Ovary (tissue), 9 donors: ENCODE results near the gene LRP1-AS. TPM values are rescaled to one million over a fixed set of nuclear protein-coding genes. Genes with fewer than 3 reads are reported as not detected.

Experiments used
- DNase-seq, 5 donors: peaks; one replicate each; pipeline ENCODE4 v3.0.0-alpha.2; 2019 to 2020
- H3K27ac ChIP-seq, 2 donors: fragments of 200-600 bp; one replicate each; pipeline versions ENCODE4 v1.5.1 to v1.8.0; 2019 to 2022
- H3K27me3 ChIP-seq: fragments of 200-600 bp; one replicate; pipeline ENCODE4 v1.8.0; 2022
- H3K36me3 ChIP-seq: fragments of 200-600 bp; sonication (generic); one replicate; pipeline ENCODE4 v1.5.1; 2019
- H3K4me1 ChIP-seq: one replicate; pipeline ENCODE4 v1.8.1; 2013; ENCODE audit warnings: mild to moderate bottlenecking, moderate library complexity; ENCODE audit not compliant: insufficient read depth
- H3K4me3 ChIP-seq: fragments of 200-600 bp; sonication (generic); one replicate; pipeline ENCODE4 v1.5.1; 2017
- H3K9me3 ChIP-seq, 2 donors: fragments of 200-600 bp in 1 of 2; sonication (generic) in 1 of 2; one replicate each; pipeline versions ENCODE4 v1.5.1 to v1.8.1; 2013 to 2019; ENCODE audit warnings: mild to moderate bottlenecking in 1 of 2, moderate library complexity in 1 of 2
- EP300 ChIP-seq: sonication (generic); formaldehyde crosslinking; IDR thresholded peaks from one replicate; pipeline ENCODE4 v1.6.1; 2017; ENCODE audit warnings: antibody characterized with exemption
- POLR2A ChIP-seq: fragments of 450-650 bp; IDR thresholded peaks from one replicate; pipeline ENCODE4 v1.6.1; 2017; ENCODE audit warnings: antibody characterized with exemption, mild to moderate bottlenecking, moderate library complexity
- WGBS, 3 donors: extraction: QIAGEN DNeasy Blood & Tissue Kit in 1 of 3; methylation state at CpG; one replicate each; pipeline versions ENCODE4 v1.1.5 to v1.1.7; 2013 to 2017; 5-methylcytosine and 5-hydroxymethylcytosine counted together
- intact Hi-C, 4 donors: fragments of 100-400 bp; cut with DNase I; formaldehyde crosslinking; loops; one replicate each; pipeline versions ENCODE4 v1.11.0 to v1.15.1; 2022 to 2023
- polyA plus RNA-seq, 2 donors: library from polyadenylated mRNA; stranded (reverse); fragments of 200-250 nt in 1 of 2; fragments of 350-450 nt in 1 of 2; fragmentation: Illumina TruSeq in 1 of 2; extraction: RNeasy Lipid Tissue Mini Kit (QIAGEN cat#74804) in 1 of 2; gene quantifications; one replicate each; pipeline ENCODE4 v1.2.3, GENCODE V29; 2013 to 2014
- total RNA-seq, 7 donors: library from RNA; depleted of rRNA in 2 of 7; stranded (reverse); fragments of >200 nt in 2 of 7; fragmentation: NEBNext Ultra II Directional in 3 of 7; extraction: Animal tissue kit (Norgen Biotek cat#: 25700) in 3 of 7; gene quantifications; one replicate each; pipeline versions ENCODE4 v1.1.0 to v1.2.4, GENCODE V29; 2016 to 2023
- TF ChIP-seq, protein P1 (sequence below), 3 donors: fragments of 450-650 bp in 2 of 3; fragments of 200-600 bp in 1 of 3; IDR thresholded peaks; one replicate each; pipeline versions ENCODE4 v1.5.1 to v1.8.0; 2016 to 2022; ENCODE audit warnings: antibody characterized with exemption in 3 of 3, mild to moderate bottlenecking in 1 of 3
- donor health status: DM: no; HTN: no; CAD: no; lungs with moderate emphysema.
- donor health status: DM: no; HTN: no; CAD: no.
- donor health status: Bipolar disorder and iron deficiency.
- donor health status: DM: yes; HTN: yes; CAD: no.
- donor health status: DM: no; HTN: no; CAD: no.
- donor health status: DM: yes; HTN: yes; CAD: no.

Gene LRP1-AS
- total and polyA plus RNA-seq, 9 donors = not detected

DNA sequence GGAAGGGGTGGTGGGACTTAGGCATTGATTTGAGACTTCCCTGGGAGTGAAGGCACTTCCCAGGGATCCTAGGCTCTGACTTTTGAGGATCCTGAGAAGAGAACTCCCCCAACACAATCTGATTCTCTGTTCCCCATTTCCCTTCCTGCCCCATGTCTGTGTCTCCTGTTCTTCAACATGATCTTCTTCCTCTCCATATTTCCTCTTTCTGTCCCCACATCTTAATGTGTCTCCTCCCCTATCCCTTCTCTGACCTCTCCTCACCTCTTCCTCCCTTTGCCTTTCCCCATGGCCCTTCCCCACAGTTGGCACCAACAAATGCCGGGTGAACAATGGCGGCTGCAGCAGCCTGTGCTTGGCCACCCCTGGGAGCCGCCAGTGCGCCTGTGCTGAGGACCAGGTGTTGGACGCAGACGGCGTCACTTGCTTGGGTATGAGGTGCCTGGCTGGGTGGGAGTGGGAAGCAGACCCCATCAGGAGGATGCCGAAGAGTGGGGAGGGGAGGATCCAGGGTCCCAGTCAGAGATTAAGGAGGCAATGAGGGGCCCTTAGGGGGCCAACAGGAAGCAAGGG lies 15.2 kb upstream of the LRP1-AS start:
- Histone ChIP-seq H3K36me3 (no peaks in the 10 kb centered on the region), H3K27ac (no peak overlapping the region), H3K9me3 (no peaks in the 10 kb centered on the region), H3K4me3 (no peak overlapping the region), H3K4me1 (no peaks in the 10 kb centered on the region), H3K27me3 (no peaks in the 10 kb centered on the region)
- no peak for DNase-seq
- WGBS, 3 donors = 88 to 95% (median 90%) methylated on average over 8 of the region's 8 CpGs
- intact Hi-C loops = no loop called here
- TF ChIP-seq POLR2A = no peak
- TF ChIP-seq, protein P1, sequence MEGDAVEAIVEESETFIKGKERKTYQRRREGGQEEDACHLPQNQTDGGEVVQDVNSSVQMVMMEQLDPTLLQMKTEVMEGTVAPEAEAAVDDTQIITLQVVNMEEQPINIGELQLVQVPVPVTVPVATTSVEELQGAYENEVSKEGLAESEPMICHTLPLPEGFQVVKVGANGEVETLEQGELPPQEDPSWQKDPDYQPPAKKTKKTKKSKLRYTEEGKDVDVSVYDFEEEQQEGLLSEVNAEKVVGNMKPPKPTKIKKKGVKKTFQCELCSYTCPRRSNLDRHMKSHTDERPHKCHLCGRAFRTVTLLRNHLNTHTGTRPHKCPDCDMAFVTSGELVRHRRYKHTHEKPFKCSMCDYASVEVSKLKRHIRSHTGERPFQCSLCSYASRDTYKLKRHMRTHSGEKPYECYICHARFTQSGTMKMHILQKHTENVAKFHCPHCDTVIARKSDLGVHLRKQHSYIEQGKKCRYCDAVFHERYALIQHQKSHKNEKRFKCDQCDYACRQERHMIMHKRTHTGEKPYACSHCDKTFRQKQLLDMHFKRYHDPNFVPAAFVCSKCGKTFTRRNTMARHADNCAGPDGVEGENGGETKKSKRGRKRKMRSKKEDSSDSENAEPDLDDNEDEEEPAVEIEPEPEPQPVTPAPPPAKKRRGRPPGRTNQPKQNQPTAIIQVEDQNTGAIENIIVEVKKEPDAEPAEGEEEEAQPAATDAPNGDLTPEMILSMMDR (IDR thresholded peaks at IDR 0.05) = no peak
- TF ChIP-seq EP300 = no peak

DNA sequence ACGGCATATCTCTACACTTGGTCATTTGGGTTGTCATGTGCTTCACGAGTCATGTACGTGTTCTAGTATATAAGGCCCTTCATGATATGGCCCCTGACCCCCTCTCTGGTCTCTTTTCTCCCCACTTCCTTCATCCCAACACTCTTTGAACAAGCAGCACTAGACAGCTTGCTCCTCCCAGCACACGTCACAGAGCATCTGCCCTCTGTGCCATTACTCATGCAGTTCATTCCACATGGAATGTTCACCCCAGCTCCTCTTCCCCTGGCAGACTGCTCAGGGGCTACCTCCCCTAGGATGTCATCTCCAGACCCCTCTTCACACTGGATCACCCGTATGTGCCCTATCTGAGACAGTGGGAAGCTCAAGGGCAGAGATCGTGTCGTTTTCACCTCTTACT lies 14.1 kb upstream of the LRP1-AS start:
- intact Hi-C loops = no loop called here
- no peaks in the 10 kb centered on the region for H3K36me3 ChIP-seq
- TF ChIP-seq EP300 = no peak
- TF ChIP-seq POLR2A = no peak
- TF ChIP-seq, protein P1 (IDR thresholded peaks at IDR 0.05) = no peak
- no peaks in the 10 kb centered on the region for H3K4me1 ChIP-seq
- no peak overlapping the region for H3K27ac ChIP-seq
- 75 to 79% (median 77%) methylated on average over 7 of the region's 7 CpGs for WGBS, 3 donors
- H3K4me3 ChIP-seq = no peak overlapping the region
- no peaks in the 10 kb centered on the region for H3K27me3 ChIP-seq
- DNase-seq = no peak
- H3K9me3 ChIP-seq = no peaks in the 10 kb centered on the region

DNA sequence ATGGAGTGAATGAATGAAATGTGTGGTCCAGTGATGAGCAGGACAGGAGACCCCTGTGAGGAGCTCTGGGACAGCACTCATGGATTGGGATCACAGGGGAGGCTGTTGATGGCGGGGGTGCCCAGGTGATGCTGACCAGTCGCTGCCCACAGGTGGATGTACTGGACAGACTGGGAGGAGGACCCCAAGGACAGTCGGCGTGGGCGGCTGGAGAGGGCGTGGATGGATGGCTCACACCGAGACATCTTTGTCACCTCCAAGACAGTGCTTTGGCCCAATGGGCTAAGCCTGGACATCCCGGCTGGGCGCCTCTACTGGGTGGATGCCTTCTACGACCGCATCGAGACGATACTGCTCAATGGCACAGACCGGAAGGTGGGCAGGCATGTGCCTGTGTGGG lies 13.3 kb upstream of the LRP1-AS start:
- Histone ChIP-seq H3K27me3 (no peaks in the 10 kb centered on the region), H3K9me3 (no peaks in the 10 kb centered on the region), H3K36me3 (no peaks in the 10 kb centered on the region), H3K27ac (no peak overlapping the region), H3K4me3 (no peak overlapping the region), H3K4me1 (no peaks in the 10 kb centered on the region)
- WGBS, 3 donors = 87 to 89% (median 88%) methylated on average over 14 of the region's 14 CpGs
- TF ChIP-seq POLR2A = no peak
- TF ChIP-seq, protein P1 (IDR thresholded peaks at IDR 0.05) = no peak
- TF ChIP-seq EP300 = no peak
- DNase-seq = no peak
- intact Hi-C loops = no loop called here

DNA sequence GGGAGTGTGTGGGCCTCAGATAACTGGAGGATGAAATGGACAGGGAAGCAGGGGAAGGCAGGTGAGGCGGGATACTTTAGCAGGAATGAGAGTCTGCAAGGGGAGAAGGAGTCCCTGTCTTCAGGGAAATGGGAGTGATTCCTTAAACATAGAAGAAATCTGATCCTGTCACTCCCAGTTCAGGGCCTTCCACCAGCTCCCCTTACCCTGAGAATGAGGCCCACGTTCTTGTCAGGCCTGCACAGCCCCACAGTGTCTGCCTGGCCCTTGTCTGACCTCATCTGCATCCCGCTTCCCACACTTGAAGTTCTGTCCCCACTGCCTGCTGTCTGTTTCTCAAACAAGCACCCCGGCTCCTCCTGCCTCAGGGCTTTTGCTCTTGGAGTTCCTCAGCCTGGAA lies 12.6 kb upstream of the LRP1-AS start:
- H3K27me3 ChIP-seq = no peaks in the 10 kb centered on the region
- intact Hi-C loops = no loop called here
- no peaks in the 10 kb centered on the region for H3K9me3 ChIP-seq
- WGBS, 3 donors = 80 to 87% (median 86%) methylated on average over 4 of the region's 4 CpGs
- TF ChIP-seq, protein P1 (IDR thresholded peaks at IDR 0.05) = no peak
- TF ChIP-seq POLR2A (no peak), EP300 (no peak)
- H3K27ac ChIP-seq = no peak overlapping the region
- no peaks in the 10 kb centered on the region for H3K36me3 ChIP-seq
- no peak for DNase-seq
- H3K4me1 ChIP-seq = no peaks in the 10 kb centered on the region
- H3K4me3 ChIP-seq = no peak overlapping the region
